GM23338 (cell line): ENCODE measurements around the gene PDGFRB. TPM values are rescaled to one million over a fixed set of nuclear protein-coding genes. Genes with fewer than 3 reads are reported as not detected.

Source experiments
- ATAC-seq: fragments of 200-7000 bp; cut with Tn5 transposase; 3 replicates; pipeline ENCODE4 v1.9.1; 2020
- DNase-seq: peaks from one replicate; pipeline ENCODE4 v3.0.0-alpha.2; 2015; ENCODE audit warnings: low spot score
- H2AFZ ChIP-seq: fragments of 200-600 bp; sonication (generic); 2 replicates; pipeline ENCODE4 v1.8.0; 2016; ENCODE audit warnings: antibody characterized with exemption, mild to moderate bottlenecking, moderate library complexity
- H3F3A ChIP-seq: fragments of 200-600 bp; sonication (generic); replicated peaks from 2 replicates; pipeline ENCODE4 v1.8.0; 2017; ENCODE audit warnings: antibody characterized with exemption, mixed run types, low read depth
- H3K27ac ChIP-seq: fragments of 200-600 bp; sonication (generic); 2 replicates; pipeline ENCODE4 v1.6.1; 2016; ENCODE audit warnings: low read depth
- H3K27me3 ChIP-seq: fragments of 200-600 bp; sonication (generic); 2 replicates; pipeline ENCODE4 v1.8.0; 2016; ENCODE audit warnings: mild to moderate bottlenecking, mixed run types, moderate library complexity; ENCODE audit not compliant: insufficient read depth
- H3K36me3 ChIP-seq: fragments of 200-600 bp; sonication (generic); 2 replicates; pipeline ENCODE4 v1.8.0; 2016; ENCODE audit warnings: mild to moderate bottlenecking; ENCODE audit not compliant: insufficient read depth
- H3K4me1 ChIP-seq: fragments of 200-600 bp; sonication (generic); 2 replicates; pipeline ENCODE4 v1.8.0; 2016; ENCODE audit warnings: mild to moderate bottlenecking, moderate library complexity; ENCODE audit not compliant: insufficient read depth
- H3K4me2 ChIP-seq: fragments of 200-600 bp; sonication (generic); 2 replicates; pipeline ENCODE4 v1.7.1; 2017; ENCODE audit warnings: mixed run types
- H3K4me3 ChIP-seq: fragments of 200-600 bp; sonication (generic); 2 replicates; pipeline ENCODE4 v1.6.1; 2016; ENCODE audit warnings: mixed run types
- H3K79me2 ChIP-seq: fragments of 200-600 bp; sonication (generic); replicated peaks from 2 replicates; pipeline ENCODE4 v1.8.0; 2017; ENCODE audit warnings: mild to moderate bottlenecking; ENCODE audit not compliant: insufficient read depth
- H3K9me2 ChIP-seq: fragments of 200-600 bp; sonication (generic); 2 replicates; pipeline ENCODE4 v1.8.0; 2017; ENCODE audit not compliant: insufficient read depth
- H4K20me1 ChIP-seq: fragments of 200-600 bp; sonication (generic); replicated peaks from 2 replicates; pipeline ENCODE4 v1.8.0; 2017; ENCODE audit warnings: mild to moderate bottlenecking; ENCODE audit not compliant: insufficient read depth
- H3K27ac Mint-ChIP-seq: 2 replicates; pipeline ENCODE4 v1.8.0; 2020; ENCODE audit warnings: inconsistent platforms, mild to moderate bottlenecking, moderate library complexity, mixed read lengths
- H3K27me3 Mint-ChIP-seq: 3 replicates; pipeline ENCODE4 v1.8.0; 2022; ENCODE audit warnings: low read depth, mild to moderate bottlenecking, moderate library complexity, mixed read lengths, inconsistent platforms; ENCODE audit not compliant: insufficient read depth, poor library complexity
- H3K36me3 Mint-ChIP-seq: 3 replicates; pipeline ENCODE4 v1.8.0; 2021; ENCODE audit warnings: low read depth, mild to moderate bottlenecking, inconsistent platforms, moderate library complexity, mixed read lengths
- H3K4me1 Mint-ChIP-seq: 3 replicates; pipeline ENCODE4 v1.8.0; 2020; ENCODE audit warnings: mild to moderate bottlenecking, inconsistent platforms, mixed read lengths
- H3K4me3 Mint-ChIP-seq: 3 replicates; pipeline ENCODE4 v1.8.0; 2021; ENCODE audit warnings: moderate library complexity, mild to moderate bottlenecking, inconsistent platforms, mixed read lengths
- H3K9me3 Mint-ChIP-seq: 3 replicates; pipeline ENCODE4 v1.8.0; 2020; ENCODE audit warnings: moderate library complexity, mild to moderate bottlenecking, inconsistent platforms, mixed read lengths
- EZH2 ChIP-seq: fragments of 200-600 bp; sonication (generic); IDR thresholded peaks from one replicate; pipeline ENCODE4 v1.8.0; 2017; ENCODE audit warnings: antibody characterized with exemption, mild to moderate bottlenecking, low read depth; ENCODE audit not compliant: unreplicated experiment
- EZH2phosphoT487 ChIP-seq: fragments of 200-600 bp; sonication (generic); IDR thresholded peaks from one replicate; pipeline ENCODE4 v1.8.1; 2018; ENCODE audit warnings: antibody characterized with exemption; ENCODE audit not compliant: unreplicated experiment
- JUNB ChIP-seq: IDR thresholded peaks from one replicate; pipeline ENCODE4 v1.6.1; 2016; ENCODE audit warnings: antibody characterized with exemption; ENCODE audit not compliant: unreplicated experiment
- REST ChIP-seq: IDR thresholded peaks from one replicate; pipeline ENCODE4 v1.6.1; 2018; ENCODE audit warnings: antibody characterized with exemption; ENCODE audit not compliant: unreplicated experiment
- STAT1 ChIP-seq: IDR thresholded peaks from one replicate; pipeline ENCODE4 v1.6.1; 2016; ENCODE audit warnings: antibody characterized with exemption; ENCODE audit not compliant: unreplicated experiment
- ZNF114 ChIP-seq: fragments of 250-450 bp; sonication (Bioruptor Pico); IDR thresholded peaks from 2 replicates; pipeline ENCODE4 v1.5.0; 2020; ENCODE audit warnings: mild to moderate bottlenecking, moderate library complexity
- polyA plus RNA-seq: library from polyadenylated mRNA; unstranded; fragments of >200 nt; fragmentation: Nextera tagmentation; extraction: Ambion mirVana; gene quantifications from 2 replicates; pipeline ENCODE4 v1.2.1, GENCODE V29; 2016
- total RNA-seq: library from RNA; depleted of rRNA; stranded (reverse); fragments of >200 nt; shearing (Covaris generic); gene quantifications from 2 replicates; pipeline ENCODE4 v1.2.3, GENCODE V29; 2014
- TF ChIP-seq, protein P1 (sequence below), 2 experiments: fragments of 200-600 bp in 1 of 2; sonication (generic) in 1 of 2; conservative IDR thresholded peaks; 2 replicates each; pipeline versions ENCODE4 v1.5.1 to v1.6.1; 2016 to 2017; ENCODE audit warnings: antibody characterized with exemption in 2 of 2, low read depth in 2 of 2, mild to moderate bottlenecking in 2 of 2, moderate library complexity in 1 of 2
- TF ChIP-seq, protein P2 (sequence below): fragments of 250-450 bp; sonication (Bioruptor Pico); IDR thresholded peaks from 2 replicates; pipeline ENCODE4 v1.5.0; 2020; ENCODE audit warnings: mild to moderate bottlenecking, moderate library complexity
- TF ChIP-seq, protein P3 (sequence below): IDR thresholded peaks from 2 replicates; pipeline ENCODE4 v1.6.1; 2016; ENCODE audit warnings: antibody characterized with exemption

Gene PDGFRB
- total and polyA plus RNA-seq, 2 experiments from 2014 or later = 4.5 to 11.3 TPM

DNA sequence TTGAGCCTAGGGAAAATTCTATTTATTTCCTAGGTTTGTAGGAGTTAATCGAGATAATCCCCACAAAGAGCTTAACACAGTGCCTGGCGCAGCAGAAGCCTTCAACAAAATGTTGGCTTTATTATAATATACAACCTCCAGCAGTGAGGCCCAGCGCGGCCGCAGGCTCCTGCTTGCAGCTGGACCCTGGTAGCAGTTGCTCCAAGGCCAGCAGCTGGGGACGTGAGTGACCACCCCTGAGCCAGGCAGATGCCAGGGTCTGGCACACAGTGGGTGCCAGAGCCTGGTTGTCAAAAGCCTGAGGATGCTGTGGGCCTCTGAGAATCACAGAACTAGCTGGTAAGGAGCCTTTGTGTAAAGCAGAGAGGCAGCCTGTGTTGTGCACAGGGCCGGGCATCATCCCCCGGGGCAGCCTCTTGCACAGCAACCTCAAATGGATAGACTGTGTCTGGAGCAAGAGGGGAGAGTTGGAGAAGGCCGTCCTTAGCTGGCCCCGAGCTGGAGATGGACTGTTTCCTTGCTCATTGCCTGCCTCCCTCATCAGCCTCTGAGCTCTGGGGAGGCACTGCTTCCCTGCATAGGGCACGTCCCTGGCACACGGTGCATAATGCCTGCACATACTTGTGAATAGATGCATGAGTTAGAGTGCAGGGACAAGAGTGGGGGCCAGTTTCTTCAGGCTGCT, 86.5 kb downstream of the PDGFRB start (continued):
- TF ChIP-seq EZH2phosphoT487 (no peak), STAT1 (no peak), JUNB (no peak)
- TF ChIP-seq, protein P1, sequence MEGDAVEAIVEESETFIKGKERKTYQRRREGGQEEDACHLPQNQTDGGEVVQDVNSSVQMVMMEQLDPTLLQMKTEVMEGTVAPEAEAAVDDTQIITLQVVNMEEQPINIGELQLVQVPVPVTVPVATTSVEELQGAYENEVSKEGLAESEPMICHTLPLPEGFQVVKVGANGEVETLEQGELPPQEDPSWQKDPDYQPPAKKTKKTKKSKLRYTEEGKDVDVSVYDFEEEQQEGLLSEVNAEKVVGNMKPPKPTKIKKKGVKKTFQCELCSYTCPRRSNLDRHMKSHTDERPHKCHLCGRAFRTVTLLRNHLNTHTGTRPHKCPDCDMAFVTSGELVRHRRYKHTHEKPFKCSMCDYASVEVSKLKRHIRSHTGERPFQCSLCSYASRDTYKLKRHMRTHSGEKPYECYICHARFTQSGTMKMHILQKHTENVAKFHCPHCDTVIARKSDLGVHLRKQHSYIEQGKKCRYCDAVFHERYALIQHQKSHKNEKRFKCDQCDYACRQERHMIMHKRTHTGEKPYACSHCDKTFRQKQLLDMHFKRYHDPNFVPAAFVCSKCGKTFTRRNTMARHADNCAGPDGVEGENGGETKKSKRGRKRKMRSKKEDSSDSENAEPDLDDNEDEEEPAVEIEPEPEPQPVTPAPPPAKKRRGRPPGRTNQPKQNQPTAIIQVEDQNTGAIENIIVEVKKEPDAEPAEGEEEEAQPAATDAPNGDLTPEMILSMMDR (conservative IDR thresholded peaks at IDR 0.05; ENCODE audit: low read depth in 2 of 2) = no peak

- Mint-ChIP-seq H3K27ac (no peak overlapping the region), H3K36me3 (no peaks in the 10 kb centered on the region), H3K4me1 (peaks cover 2% of the 10 kb centered on the region; the same call in 1 of the 3 replicates), H3K4me3 (no peak overlapping the region), H3K9me3 (no peaks in the 10 kb centered on the region), H3K27me3 (peaks cover 5% of the 10 kb centered on the region)
- H3K36me3 ChIP-seq = no peaks in the 10 kb centered on the region
- H3K4me2 ChIP-seq = no peak overlapping the region
- ATAC-seq (no peak), DNase-seq (no peak)
- no peak overlapping the region for H3K27ac ChIP-seq
- no peak overlapping the region for H2AFZ ChIP-seq
- no peaks in the 10 kb centered on the region for H3K27me3 ChIP-seq
- H3F3A ChIP-seq = no peaks in the 10 kb centered on the region
- H3K4me1 ChIP-seq = no peaks in the 10 kb centered on the region
- no peaks in the 10 kb centered on the region for H4K20me1 ChIP-seq
- H3K9me2 ChIP-seq = peaks cover 4% of the 10 kb centered on the region; the same call in 1 of the 2 replicates
- H3K79me2 ChIP-seq = no peaks in the 10 kb centered on the region
- no peak overlapping the region for H3K4me3 ChIP-seq
- TF ChIP-seq REST (no peak), ZNF114 (CRISPR knock-in tag) (no peak), EZH2 (no peak), STAT1 (no peak)
- TF ChIP-seq, protein P1 (conservative IDR thresholded peaks at IDR 0.05; ENCODE audit: low read depth in 2 of 2) = no peak
- TF ChIP-seq, protein P2, sequence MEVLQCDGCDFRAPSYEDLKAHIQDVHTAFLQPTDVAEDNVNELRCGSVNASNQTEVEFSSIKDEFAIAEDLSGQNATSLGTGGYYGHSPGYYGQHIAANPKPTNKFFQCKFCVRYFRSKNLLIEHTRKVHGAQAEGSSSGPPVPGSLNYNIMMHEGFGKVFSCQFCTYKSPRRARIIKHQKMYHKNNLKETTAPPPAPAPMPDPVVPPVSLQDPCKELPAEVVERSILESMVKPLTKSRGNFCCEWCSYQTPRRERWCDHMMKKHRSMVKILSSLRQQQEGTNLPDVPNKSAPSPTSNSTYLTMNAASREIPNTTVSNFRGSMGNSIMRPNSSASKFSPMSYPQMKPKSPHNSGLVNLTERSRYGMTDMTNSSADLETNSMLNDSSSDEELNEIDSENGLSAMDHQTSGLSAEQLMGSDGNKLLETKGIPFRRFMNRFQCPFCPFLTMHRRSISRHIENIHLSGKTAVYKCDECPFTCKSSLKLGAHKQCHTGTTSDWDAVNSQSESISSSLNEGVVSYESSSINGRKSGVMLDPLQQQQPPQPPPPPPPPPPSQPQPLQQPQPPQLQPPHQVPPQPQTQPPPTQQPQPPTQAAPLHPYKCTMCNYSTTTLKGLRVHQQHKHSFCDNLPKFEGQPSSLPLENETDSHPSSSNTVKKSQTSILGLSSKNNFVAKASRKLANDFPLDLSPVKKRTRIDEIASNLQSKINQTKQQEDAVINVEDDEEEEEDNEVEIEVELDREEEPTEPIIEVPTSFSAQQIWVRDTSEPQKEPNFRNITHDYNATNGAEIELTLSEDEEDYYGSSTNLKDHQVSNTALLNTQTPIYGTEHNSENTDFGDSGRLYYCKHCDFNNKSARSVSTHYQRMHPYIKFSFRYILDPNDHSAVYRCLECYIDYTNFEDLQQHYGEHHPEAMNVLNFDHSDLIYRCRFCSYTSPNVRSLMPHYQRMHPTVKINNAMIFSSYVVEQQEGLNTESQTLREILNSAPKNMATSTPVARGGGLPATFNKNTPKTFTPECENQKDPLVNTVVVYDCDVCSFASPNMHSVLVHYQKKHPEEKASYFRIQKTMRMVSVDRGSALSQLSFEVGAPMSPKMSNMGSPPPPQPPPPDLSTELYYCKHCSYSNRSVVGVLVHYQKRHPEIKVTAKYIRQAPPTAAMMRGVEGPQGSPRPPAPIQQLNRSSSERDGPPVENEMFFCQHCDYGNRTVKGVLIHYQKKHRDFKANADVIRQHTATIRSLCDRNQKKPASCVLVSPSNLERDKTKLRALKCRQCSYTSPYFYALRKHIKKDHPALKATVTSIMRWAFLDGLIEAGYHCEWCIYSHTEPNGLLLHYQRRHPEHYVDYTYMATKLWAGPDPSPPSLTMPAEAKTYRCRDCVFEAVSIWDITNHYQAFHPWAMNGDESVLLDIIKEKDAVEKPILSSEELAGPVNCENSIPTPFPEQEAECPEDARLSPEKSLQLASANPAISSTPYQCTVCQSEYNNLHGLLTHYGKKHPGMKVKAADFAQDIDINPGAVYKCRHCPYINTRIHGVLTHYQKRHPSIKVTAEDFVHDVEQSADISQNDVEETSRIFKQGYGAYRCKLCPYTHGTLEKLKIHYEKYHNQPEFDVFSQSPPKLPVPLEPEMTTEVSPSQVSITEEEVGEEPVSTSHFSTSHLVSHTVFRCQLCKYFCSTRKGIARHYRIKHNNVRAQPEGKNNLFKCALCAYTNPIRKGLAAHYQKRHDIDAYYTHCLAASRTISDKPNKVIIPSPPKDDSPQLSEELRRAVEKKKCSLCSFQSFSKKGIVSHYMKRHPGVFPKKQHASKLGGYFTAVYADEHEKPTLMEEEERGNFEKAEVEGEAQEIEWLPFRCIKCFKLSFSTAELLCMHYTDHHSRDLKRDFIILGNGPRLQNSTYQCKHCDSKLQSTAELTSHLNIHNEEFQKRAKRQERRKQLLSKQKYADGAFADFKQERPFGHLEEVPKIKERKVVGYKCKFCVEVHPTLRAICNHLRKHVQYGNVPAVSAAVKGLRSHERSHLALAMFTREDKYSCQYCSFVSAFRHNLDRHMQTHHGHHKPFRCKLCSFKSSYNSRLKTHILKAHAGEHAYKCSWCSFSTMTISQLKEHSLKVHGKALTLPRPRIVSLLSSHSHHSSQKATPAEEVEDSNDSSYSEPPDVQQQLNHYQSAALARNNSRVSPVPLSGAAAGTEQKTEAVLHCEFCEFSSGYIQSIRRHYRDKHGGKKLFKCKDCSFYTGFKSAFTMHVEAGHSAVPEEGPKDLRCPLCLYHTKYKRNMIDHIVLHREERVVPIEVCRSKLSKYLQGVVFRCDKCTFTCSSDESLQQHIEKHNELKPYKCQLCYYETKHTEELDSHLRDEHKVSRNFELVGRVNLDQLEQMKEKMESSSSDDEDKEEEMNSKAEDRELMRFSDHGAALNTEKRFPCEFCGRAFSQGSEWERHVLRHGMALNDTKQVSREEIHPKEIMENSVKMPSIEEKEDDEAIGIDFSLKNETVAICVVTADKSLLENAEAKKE (CRISPR knock-in tag) = no peak
- TF ChIP-seq, protein P3, sequence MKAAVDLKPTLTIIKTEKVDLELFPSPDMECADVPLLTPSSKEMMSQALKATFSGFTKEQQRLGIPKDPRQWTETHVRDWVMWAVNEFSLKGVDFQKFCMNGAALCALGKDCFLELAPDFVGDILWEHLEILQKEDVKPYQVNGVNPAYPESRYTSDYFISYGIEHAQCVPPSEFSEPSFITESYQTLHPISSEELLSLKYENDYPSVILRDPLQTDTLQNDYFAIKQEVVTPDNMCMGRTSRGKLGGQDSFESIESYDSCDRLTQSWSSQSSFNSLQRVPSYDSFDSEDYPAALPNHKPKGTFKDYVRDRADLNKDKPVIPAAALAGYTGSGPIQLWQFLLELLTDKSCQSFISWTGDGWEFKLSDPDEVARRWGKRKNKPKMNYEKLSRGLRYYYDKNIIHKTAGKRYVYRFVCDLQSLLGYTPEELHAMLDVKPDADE = no peak
Measured at GRCh38 chr5:150068472-150068871, 87.2 kb downstream of the PDGFRB start.
